Panc1 (cell line): ENCODE results near the gene CDK1. TPM values are rescaled to one million over a fixed set of nuclear protein-coding genes. Genes with fewer than 3 reads are reported as not detected.

ENCODE experiments used
- ATAC-seq: fragments of 200-7000 bp; cut with Tn5 transposase; 2 replicates; pipeline ENCODE4 v1.9.1; 2020; ENCODE audit warnings: mild to moderate bottlenecking, moderate library complexity
- BruUV-seq: library from RNA; stranded (reverse); fragments of 400-500 nt; replicated peaks from 2 replicates; lab custom pipeline; 2021; lab: Mats Ljungman, UMichigan
- CTCF ChIA-PET: fragments of 300-600 bp; sonication (Branson Sonifier 250); formaldehyde crosslinking; loops from one replicate; lab custom pipeline; 2022; ENCODE audit warnings: antibody characterized with exemption; lab: Charles Lee
- POLR2A ChIA-PET: fragments of 300-600 bp; sonication (Branson Sonifier 250); formaldehyde crosslinking; loops from one replicate; lab custom pipeline; 2022; ENCODE audit warnings: antibody characterized with exemption; lab: Charles Lee
- DNase-seq: peaks from one replicate; pipeline ENCODE4 v3.0.0-alpha.2; 2010; ENCODE audit warnings: low read depth, low spot score
- H3K27ac ChIP-seq: 2 replicates; pipeline ENCODE4 v1.5.1; 2011; ENCODE audit warnings: mild to moderate bottlenecking, low read length, inconsistent platforms
- H3K27me3 ChIP-seq: fragments of 200-500 bp; sonication (Bioruptor generic); 2 replicates; pipeline ENCODE4 v1.6.0; 2014; ENCODE audit warnings: low read length, inconsistent platforms; ENCODE audit not compliant: control insufficient read depth, insufficient read depth
- H3K36me3 ChIP-seq: fragments of 200-500 bp; sonication (Bioruptor generic); 2 replicates; pipeline ENCODE4 v1.5.1; 2014; ENCODE audit warnings: inconsistent platforms, mild to moderate bottlenecking, low read length, moderate library complexity; ENCODE audit not compliant: control insufficient read depth, insufficient read depth
- H3K4me1 ChIP-seq: 2 replicates; pipeline ENCODE4 v1.5.1; 2011; ENCODE audit warnings: inconsistent platforms, mild to moderate bottlenecking, low read length, moderate library complexity; ENCODE audit not compliant: control insufficient read depth, insufficient read depth
- H3K4me3 ChIP-seq, 2 experiments: 2 replicates each; pipeline ENCODE4 v1.5.1; 2011 to 2012; ENCODE audit warnings: low read depth in 2 of 2, low read length in 2 of 2, mild to moderate bottlenecking in 2 of 2, inconsistent platforms in 1 of 2, moderate library complexity in 1 of 2
- H3K9me3 ChIP-seq: fragments of 200-500 bp; sonication (Bioruptor generic); 2 replicates; pipeline ENCODE4 v1.5.1; 2014; ENCODE audit warnings: low read depth, mild to moderate bottlenecking, inconsistent platforms, low read length, moderate library complexity; ENCODE audit not compliant: control insufficient read depth, insufficient read depth
- POLR2AphosphoS5 ChIP-seq: IDR thresholded peaks from 2 replicates; pipeline ENCODE4 v1.6.1; 2012; ENCODE audit warnings: mild to moderate bottlenecking, low read depth, low read length, moderate library complexity
- SIN3A ChIP-seq: IDR thresholded peaks from 2 replicates; pipeline ENCODE4 v1.6.1; 2012; ENCODE audit warnings: low read depth, mild to moderate bottlenecking, low read length, moderate library complexity, borderline replicate concordance; ENCODE audit not compliant: insufficient read depth
- TCF7L2 ChIP-seq: IDR thresholded peaks from 2 replicates; pipeline ENCODE4 v1.6.1; 2011; ENCODE audit warnings: mild to moderate bottlenecking, low read depth, low read length, inconsistent platforms
- in situ Hi-C: cut with HindIII; loops from 2 replicates; pipeline ENCODE4 v1.10.0; 2016; ENCODE audit warnings: low sequenced_read_pairs, low pct_unique_long_range_greater_than_20kb
- intact Hi-C: fragments of 100-400 bp; cut with micrococcal nuclease; formaldehyde crosslinking; loops from one replicate; pipeline ENCODE4 v1.10.0; 2022; ENCODE audit not compliant: unreplicated experiment
- total RNA-seq: library from RNA; stranded (reverse); gene quantifications from one replicate; pipeline ENCODE4 v1.2.1, GENCODE V29; 2021; ENCODE audit not compliant: unreplicated experiment
- TF ChIP-seq, protein P1 (sequence below): fragments of 450-650 bp; IDR thresholded peaks from 2 replicates; pipeline ENCODE4 v1.5.1; 2017; ENCODE audit warnings: mild to moderate bottlenecking
- TF ChIP-seq, protein P2 (sequence below), 2 experiments: IDR thresholded peaks; 2 replicates each; pipeline ENCODE4 v1.6.1; 2011 to 2012; ENCODE audit warnings: low read depth in 2 of 2, control low read depth in 1 of 2, low read length in 1 of 2, mild to moderate bottlenecking in 1 of 2, moderate library complexity in 1 of 2; ENCODE audit not compliant: insufficient read depth in 1 of 2

The CDK1 gene
- total RNA-seq, 1 experiment from 2014 or later = 75.5 TPM

DNA sequence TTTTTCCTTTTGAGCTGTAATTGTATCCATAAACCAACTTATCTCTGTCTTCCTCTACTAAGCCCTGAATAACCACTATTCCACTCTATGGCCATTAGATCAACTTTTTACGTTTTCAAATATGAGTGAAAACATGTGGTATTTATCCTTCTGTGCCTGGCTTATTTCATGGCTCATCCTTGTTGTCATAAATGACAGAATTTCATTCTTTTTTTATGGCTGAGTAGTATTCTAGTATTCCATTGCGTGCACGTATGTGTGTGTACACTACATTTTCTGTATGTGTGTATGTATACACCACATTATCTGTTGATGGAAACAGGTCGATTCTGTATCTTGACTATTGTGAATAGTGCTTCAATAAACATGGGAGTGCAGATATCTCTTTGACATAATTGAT is 11.1 kb downstream of the CDK1 start:
- POLR2A ChIA-PET = no interaction called here
- CTCF ChIA-PET = no interaction called here
- in situ Hi-C loops = no loop called here

DNA sequence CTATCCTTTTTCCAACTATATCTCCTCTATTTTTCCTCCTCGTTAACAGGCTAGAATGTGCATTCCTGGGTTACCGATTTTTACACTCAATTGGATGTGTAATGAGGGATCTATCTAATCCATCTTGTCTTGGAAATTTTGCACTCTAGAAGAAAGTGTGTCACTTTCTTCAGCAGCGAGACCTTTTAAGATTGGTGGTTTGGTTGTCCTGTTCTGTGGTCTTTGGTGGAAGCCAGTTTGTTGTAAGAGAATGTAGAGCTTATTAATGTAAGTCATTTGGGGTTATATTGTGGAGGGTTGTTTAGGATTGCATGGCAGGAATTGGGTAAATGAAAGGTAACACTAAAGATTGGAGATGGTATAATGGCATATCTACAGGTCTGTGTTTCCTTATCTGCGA is 16.7 kb downstream of the CDK1 start:
- BruUV-seq = no TSS peak
- no peaks in the 10 kb centered on the region for H3K27me3 ChIP-seq
- no peak overlapping the region for H3K4me3 ChIP-seq
- POLR2A ChIA-PET = interaction anchor here (0.6 kb wide), 1 partner anchor 17 kb away, joined by 3 read pairs; the partner anchor contains the start of gene CDK1
- no peak for ATAC-seq
- no peaks in the 10 kb centered on the region for H3K4me1 ChIP-seq
- TF ChIP-seq SIN3A = no peak
- peaks cover 51% of the 10 kb centered on the region for H3K36me3 ChIP-seq
- no peak for DNase-seq
- in situ Hi-C loops = no loop called here
- CTCF ChIA-PET = no interaction called here
- intact Hi-C loops = no loop called here
- H3K9me3 ChIP-seq = no peaks in the 10 kb centered on the region
- no peak overlapping the region for H3K27ac ChIP-seq

More for the DNA sequence above, 11.1 kb downstream of the CDK1 start:
- H3K4me1 ChIP-seq = peaks cover 2% of the 10 kb centered on the region; the same call in 1 of the 2 replicates
- TF ChIP-seq, protein P1, sequence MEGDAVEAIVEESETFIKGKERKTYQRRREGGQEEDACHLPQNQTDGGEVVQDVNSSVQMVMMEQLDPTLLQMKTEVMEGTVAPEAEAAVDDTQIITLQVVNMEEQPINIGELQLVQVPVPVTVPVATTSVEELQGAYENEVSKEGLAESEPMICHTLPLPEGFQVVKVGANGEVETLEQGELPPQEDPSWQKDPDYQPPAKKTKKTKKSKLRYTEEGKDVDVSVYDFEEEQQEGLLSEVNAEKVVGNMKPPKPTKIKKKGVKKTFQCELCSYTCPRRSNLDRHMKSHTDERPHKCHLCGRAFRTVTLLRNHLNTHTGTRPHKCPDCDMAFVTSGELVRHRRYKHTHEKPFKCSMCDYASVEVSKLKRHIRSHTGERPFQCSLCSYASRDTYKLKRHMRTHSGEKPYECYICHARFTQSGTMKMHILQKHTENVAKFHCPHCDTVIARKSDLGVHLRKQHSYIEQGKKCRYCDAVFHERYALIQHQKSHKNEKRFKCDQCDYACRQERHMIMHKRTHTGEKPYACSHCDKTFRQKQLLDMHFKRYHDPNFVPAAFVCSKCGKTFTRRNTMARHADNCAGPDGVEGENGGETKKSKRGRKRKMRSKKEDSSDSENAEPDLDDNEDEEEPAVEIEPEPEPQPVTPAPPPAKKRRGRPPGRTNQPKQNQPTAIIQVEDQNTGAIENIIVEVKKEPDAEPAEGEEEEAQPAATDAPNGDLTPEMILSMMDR = no peak
- no peak for TF ChIP-seq POLR2AphosphoS5
- no peak for TF ChIP-seq SIN3A
- TF ChIP-seq, protein P2, sequence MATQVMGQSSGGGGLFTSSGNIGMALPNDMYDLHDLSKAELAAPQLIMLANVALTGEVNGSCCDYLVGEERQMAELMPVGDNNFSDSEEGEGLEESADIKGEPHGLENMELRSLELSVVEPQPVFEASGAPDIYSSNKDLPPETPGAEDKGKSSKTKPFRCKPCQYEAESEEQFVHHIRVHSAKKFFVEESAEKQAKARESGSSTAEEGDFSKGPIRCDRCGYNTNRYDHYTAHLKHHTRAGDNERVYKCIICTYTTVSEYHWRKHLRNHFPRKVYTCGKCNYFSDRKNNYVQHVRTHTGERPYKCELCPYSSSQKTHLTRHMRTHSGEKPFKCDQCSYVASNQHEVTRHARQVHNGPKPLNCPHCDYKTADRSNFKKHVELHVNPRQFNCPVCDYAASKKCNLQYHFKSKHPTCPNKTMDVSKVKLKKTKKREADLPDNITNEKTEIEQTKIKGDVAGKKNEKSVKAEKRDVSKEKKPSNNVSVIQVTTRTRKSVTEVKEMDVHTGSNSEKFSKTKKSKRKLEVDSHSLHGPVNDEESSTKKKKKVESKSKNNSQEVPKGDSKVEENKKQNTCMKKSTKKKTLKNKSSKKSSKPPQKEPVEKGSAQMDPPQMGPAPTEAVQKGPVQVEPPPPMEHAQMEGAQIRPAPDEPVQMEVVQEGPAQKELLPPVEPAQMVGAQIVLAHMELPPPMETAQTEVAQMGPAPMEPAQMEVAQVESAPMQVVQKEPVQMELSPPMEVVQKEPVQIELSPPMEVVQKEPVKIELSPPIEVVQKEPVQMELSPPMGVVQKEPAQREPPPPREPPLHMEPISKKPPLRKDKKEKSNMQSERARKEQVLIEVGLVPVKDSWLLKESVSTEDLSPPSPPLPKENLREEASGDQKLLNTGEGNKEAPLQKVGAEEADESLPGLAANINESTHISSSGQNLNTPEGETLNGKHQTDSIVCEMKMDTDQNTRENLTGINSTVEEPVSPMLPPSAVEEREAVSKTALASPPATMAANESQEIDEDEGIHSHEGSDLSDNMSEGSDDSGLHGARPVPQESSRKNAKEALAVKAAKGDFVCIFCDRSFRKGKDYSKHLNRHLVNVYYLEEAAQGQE (IDR thresholded peaks at IDR 0.05; ENCODE audit: insufficient read depth in 1 of 2, low read depth in 2 of 2, low read length in 1 of 2) = no peak
- TF ChIP-seq TCF7L2 = no peak
- H3K4me3 ChIP-seq = no peak overlapping the region
- no peaks in the 10 kb centered on the region for H3K27me3 ChIP-seq
- DNase-seq (no peak), ATAC-seq (no peak)
- no TSS peak for BruUV-seq
- peak overlapping the region; percentile 17; the same call in 1 of the 2 replicates for H3K27ac ChIP-seq
- peaks cover 82% of the 10 kb centered on the region for H3K36me3 ChIP-seq
- H3K9me3 ChIP-seq = no peaks in the 10 kb centered on the region
- intact Hi-C loops = no loop called here

DNA sequence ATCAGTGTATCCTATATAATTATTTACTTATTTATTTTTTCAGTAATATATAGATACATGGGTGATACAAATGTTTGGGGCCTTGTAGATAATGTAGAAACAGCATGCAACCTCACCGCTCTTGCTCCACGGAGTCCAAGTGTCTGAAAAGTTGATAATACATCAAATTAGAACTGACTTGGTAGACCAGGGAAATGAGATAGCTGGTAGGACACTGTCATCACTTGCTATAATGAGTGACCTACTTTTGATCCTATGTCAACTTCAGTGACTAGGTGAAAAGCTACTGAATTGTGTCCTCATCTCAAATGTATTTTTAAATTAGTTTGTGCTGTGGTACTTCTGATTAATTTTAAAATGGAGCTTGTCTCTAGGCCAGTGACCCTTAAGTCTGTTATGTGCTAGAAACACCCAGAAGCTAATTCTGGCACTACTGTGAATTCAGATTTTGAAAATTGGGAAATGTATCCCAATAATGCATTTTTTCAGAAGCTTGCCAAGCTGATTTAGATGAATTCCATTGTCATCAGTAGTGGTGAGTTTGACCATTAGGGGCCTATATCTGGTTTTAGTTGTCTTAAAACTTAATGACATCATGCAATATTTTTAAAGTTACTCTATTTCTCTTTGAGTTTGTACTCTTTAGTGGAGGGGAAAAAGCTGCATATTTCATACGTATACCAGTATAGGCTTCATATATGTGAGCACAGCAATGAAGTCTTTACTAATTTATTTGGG is 17.4 kb downstream of the CDK1 start:
- Histone ChIP-seq H3K4me1 (no peaks in the 10 kb centered on the region), H3K4me3 (no peak overlapping the region), H3K9me3 (no peaks in the 10 kb centered on the region), H3K27ac (no peak overlapping the region), H3K36me3 (peaks cover 51% of the 10 kb centered on the region), H3K27me3 (no peaks in the 10 kb centered on the region)
- CTCF ChIA-PET = no interaction called here
- in situ Hi-C loops = no loop called here
- BruUV-seq = no TSS peak
- ATAC-seq = no peak
- DNase-seq = no peak
- POLR2A ChIA-PET = no interaction called here
- TF ChIP-seq TCF7L2 (no peak), POLR2AphosphoS5 (no peak), SIN3A (no peak)
- TF ChIP-seq, protein P1 = no peak
- TF ChIP-seq, protein P2 (IDR thresholded peaks at IDR 0.05; ENCODE audit: insufficient read depth in 1 of 2, low read depth in 2 of 2, low read length in 1 of 2) = no peak
- intact Hi-C loops = no loop called here
